Fibroblast of pulmonary artery (primary cell): ENCODE data around the gene GUCD1.
A peak's percentile ranks its signal among the peaks of the same experiment; 100 is the strongest.
"Not testable (repeated sequence)": the region's sequence is repeated elsewhere in the genome, so short reads cannot be mapped to it uniquely, and the experiment has no call there.

Source experiments
- DNase-seq: peaks from one replicate; pipeline ENCODE4 v3.0.0-alpha.2; 2010; ENCODE audit warnings: low read depth
- H3K4me3 ChIP-seq: replicated peaks from 2 replicates; pipeline ENCODE4 v1.5.1; 2011; ENCODE audit warnings: low read depth, mild to moderate bottlenecking, control low read depth, low read length, moderate library complexity
- CTCF ChIP-seq: IDR thresholded peaks from 2 replicates; pipeline ENCODE4 v1.5.1; 2011; ENCODE audit warnings: mild to moderate bottlenecking, control low read depth, low read length, inconsistent platforms; ENCODE audit errors: missing control alignments

Gene GUCD1

GRCh38 chr22:24554313-24555164 is at the start of gene GUCD1:
GUCD1 (minus strand) TSS chr22:24555138; CDS start chr22:24554991, 147 bp downstream.
- no peak for TF ChIP-seq CTCF
- H3K4me3 ChIP-seq = peak within 1 kb of the TSS; percentile 100
- DNase-seq = peak; percentile 37

- not testable (repeated sequence) for H3K4me3 ChIP-seq, DNase-seq
Measured at GRCh38 chr22:24603770-24604629, 49.1 kb upstream of the GUCD1 start.

- H3K4me3 ChIP-seq, DNase-seq: not testable (repeated sequence)
Measured at GRCh38 chr22:24602847-24603769, 48.2 kb upstream of the GUCD1 start, which contains the start of gene GGT1. GGT1 (plus strand) TSS chr22:24603193; CDS start chr22:24611082, 7,889 bp downstream.

DNA sequence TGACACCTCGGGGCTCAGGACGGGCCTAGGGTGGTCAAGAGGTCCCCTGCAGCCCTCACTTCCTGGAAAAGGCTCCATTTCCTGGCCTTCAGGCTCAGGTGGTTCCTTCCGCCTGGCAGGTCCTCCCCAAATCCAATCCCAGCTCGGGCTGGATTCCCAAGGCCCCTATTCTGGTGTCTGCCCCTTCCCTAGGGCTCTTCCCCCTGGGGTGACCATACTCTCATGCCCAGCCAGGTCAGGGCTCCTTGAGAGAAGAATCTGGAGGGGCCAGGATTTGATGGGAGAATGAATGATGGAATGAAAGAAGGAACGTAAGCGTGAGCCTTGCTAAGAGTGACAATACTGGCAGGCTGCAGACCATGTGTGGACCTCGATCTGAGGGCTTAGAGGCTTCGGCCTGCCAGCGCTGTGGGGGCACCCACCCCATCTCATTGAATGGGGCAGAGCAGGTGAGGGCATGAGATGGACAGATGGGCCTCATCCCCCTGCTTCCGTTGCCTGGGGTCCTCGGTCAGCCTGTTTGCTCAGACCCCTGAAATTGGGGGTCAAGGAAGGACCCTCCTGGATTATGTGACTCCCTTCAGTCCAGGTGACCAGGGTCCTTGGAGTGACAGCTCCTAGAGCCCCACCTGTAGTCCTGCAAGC is 47.3 kb upstream of the GUCD1 start:
- DNase-seq, H3K4me3 ChIP-seq: not testable (repeated sequence)

GRCh38 chr22:24601217-24602104 is 46.5 kb upstream of the GUCD1 start:
- H3K4me3 ChIP-seq = no peak overlapping the region
- TF ChIP-seq CTCF = no peak
- DNase-seq = no peak

- H3K4me3 ChIP-seq = not testable (repeated sequence)
- peak; percentile 28 for DNase-seq
Measured at GRCh38 chr22:24599958-24600715, 45.2 kb upstream of the GUCD1 start.

GRCh38 chr22:24599514-24599913 is 44.6 kb upstream of the GUCD1 start:
- no peak for TF ChIP-seq CTCF
- no peak overlapping the region for H3K4me3 ChIP-seq
- DNase-seq = no peak

DNA sequence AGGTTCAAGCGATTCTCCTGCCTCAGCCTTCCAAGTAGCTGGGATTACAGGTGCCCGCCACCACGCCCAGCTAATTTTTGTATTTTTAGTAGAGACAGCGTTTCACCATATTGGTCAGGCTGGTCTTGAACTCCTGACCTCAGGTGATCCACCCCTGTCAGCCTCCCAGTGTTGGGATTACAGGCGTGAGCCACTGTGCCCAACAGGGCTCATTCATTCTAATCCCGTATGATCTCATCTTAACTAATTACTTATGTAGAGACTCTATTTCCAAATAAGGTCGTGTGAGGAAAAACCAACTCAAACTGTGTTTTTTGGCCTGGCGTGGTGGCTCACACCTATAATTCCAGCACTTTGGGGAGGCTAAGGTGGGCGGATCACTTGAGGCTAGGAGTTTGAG is 42.1 kb upstream of the GUCD1 start:
- DNase-seq, H3K4me3 ChIP-seq: not testable (repeated sequence)
